ENCODE data around the gene TMA7B. TPM values are rescaled to one million over a fixed set of nuclear protein-coding genes. Genes with fewer than 3 reads are reported as not detected.

TMA7B gene
- total RNA-seq, 1 experiment from 2014 or later = not detected

GRCh38 chr22:39997939-39998726 lies 37.9 kb downstream of the TMA7B start:
- POLR2A ChIA-PET = interaction anchor here (0.7 to 3.4 kb wide), 14 partner anchors 10 to 859 kb away, joined by 3 to 12 read pairs (median 5); partner anchors contain the start of genes ADSL, ST13 and XPNPEP3
- Mint-ChIP-seq H3K36me3 (ENCODE audit: insufficient read depth, unreplicated experiment) (peaks cover 15% of the 10 kb centered on the region), H3K9me3 (ENCODE audit: unreplicated experiment) (no peaks in the 10 kb centered on the region), H3K27ac (ENCODE audit: low read depth, unreplicated experiment) (peak overlapping the region; percentile 61), H3K4me1 (ENCODE audit: insufficient read depth, unreplicated experiment) (peaks cover 64% of the 10 kb centered on the region), H3K27me3 (ENCODE audit: insufficient read depth, unreplicated experiment) (peaks cover 6% of the 10 kb centered on the region), H3K4me3 (ENCODE audit: unreplicated experiment) (peak overlapping the region; percentile 73)
- TF ChIP-seq CTCF (IDR thresholded peaks at IDR 0.05; ENCODE audit: unreplicated experiment) = no peak
- intact Hi-C loops (cut with micrococcal nuclease) = loop anchor here (1.0 kb wide), 1 partner anchor 37 kb away; no protein-coding TSS in a partner anchor
- no TSS peak for BruUV-seq (replicated peaks)
- CTCF ChIA-PET = interaction anchor here (2.0 to 11.6 kb wide), 2 partner anchors 25 to 463 kb away, joined by 6 to 103 read pairs; no protein-coding TSS in a partner anchor
- DNase-seq (ENCODE audit: unreplicated experiment) = peak; percentile 95

GRCh38 chr22:39999144-39999757 lies 39.1 kb downstream of the TMA7B start:
- CTCF ChIA-PET = interaction anchor here (0.7 to 11.6 kb wide), 3 partner anchors 24 to 511 kb away, joined by 3 to 103 read pairs (median 3); no protein-coding TSS in a partner anchor
- Mint-ChIP-seq H3K27me3 (ENCODE audit: insufficient read depth, unreplicated experiment) (no peaks in the 10 kb centered on the region), H3K36me3 (ENCODE audit: insufficient read depth, unreplicated experiment) (peaks cover 15% of the 10 kb centered on the region), H3K4me3 (ENCODE audit: unreplicated experiment) (peak overlapping the region; percentile 73), H3K4me1 (ENCODE audit: insufficient read depth, unreplicated experiment) (peaks cover 65% of the 10 kb centered on the region), H3K9me3 (ENCODE audit: unreplicated experiment) (no peaks in the 10 kb centered on the region), H3K27ac (ENCODE audit: low read depth, unreplicated experiment) (peak overlapping the region; percentile 79)
- POLR2A ChIA-PET = interaction anchor here (0.5 to 3.4 kb wide), 10 partner anchors 10 to 681 kb away, joined by 3 to 12 read pairs (median 4); partner anchors contain the start of gene ADSL
- BruUV-seq (replicated peaks) = no TSS peak
- intact Hi-C loops (cut with micrococcal nuclease) = loop anchor here (1.0 kb wide), 1 partner anchor 465 kb away; no protein-coding TSS in a partner anchor
- DNase-seq (ENCODE audit: unreplicated experiment) = peak; percentile 92
- TF ChIP-seq CTCF (IDR thresholded peaks at IDR 0.05; ENCODE audit: unreplicated experiment) = no peak

GRCh38 chr22:40000171-40000570 lies 40.0 kb downstream of the TMA7B start:
- CTCF ChIA-PET = interaction anchor here (0.7 to 11.6 kb wide), 3 partner anchors 23 to 512 kb away, joined by 3 to 103 read pairs (median 3); no protein-coding TSS in a partner anchor
- H3K36me3 Mint-ChIP-seq (ENCODE audit: insufficient read depth, unreplicated experiment) = peaks cover 21% of the 10 kb centered on the region
- POLR2A ChIA-PET = interaction anchor here (0.9 to 3.1 kb wide), 8 partner anchors 9 to 480 kb away, joined by 3 to 11 read pairs (median 6); no protein-coding TSS in a partner anchor

More at GRCh38 chr22:40000171-40000570, 40.0 kb downstream of the TMA7B start:
- intact Hi-C loops (cut with micrococcal nuclease) = no loop called here
- Mint-ChIP-seq H3K4me1 (ENCODE audit: insufficient read depth, unreplicated experiment) (peaks cover 70% of the 10 kb centered on the region), H3K27me3 (ENCODE audit: insufficient read depth, unreplicated experiment) (no peaks in the 10 kb centered on the region), H3K27ac (ENCODE audit: low read depth, unreplicated experiment) (no peak overlapping the region), H3K9me3 (ENCODE audit: unreplicated experiment) (no peaks in the 10 kb centered on the region), H3K4me3 (ENCODE audit: unreplicated experiment) (no peak overlapping the region)
- DNase-seq (ENCODE audit: unreplicated experiment) = no peak
- no TSS peak for BruUV-seq (replicated peaks)
- TF ChIP-seq CTCF (IDR thresholded peaks at IDR 0.05; ENCODE audit: unreplicated experiment) = no peak

Data from MCF 10A (cell line).